Endothelial cell (in vitro differentiated cells): Measurements from ENCODE around the gene AMY2B. TPM values are rescaled to one million over a fixed set of nuclear protein-coding genes. Genes with fewer than 3 reads are reported as not detected.

Experiments used
- DNase-seq: peaks from one replicate; pipeline ENCODE4 v3.0.0; 2021; ENCODE audit warnings: low spot score
- H3K27ac Mint-ChIP-seq: one replicate; pipeline ENCODE4 v1.8.0; 2021; ENCODE audit warnings: mixed read lengths, inconsistent platforms; ENCODE audit not compliant: unreplicated experiment
- H3K27me3 Mint-ChIP-seq: one replicate; pipeline ENCODE4 v1.8.0; 2021; ENCODE audit warnings: mild to moderate bottlenecking, moderate library complexity, mixed read lengths, inconsistent platforms; ENCODE audit not compliant: unreplicated experiment
- H3K36me3 Mint-ChIP-seq: one replicate; pipeline ENCODE4 v1.8.0; 2021; ENCODE audit warnings: mild to moderate bottlenecking, low read depth, mixed read lengths, inconsistent platforms; ENCODE audit not compliant: unreplicated experiment
- H3K4me1 Mint-ChIP-seq: one replicate; pipeline ENCODE4 v1.8.0; 2021; ENCODE audit warnings: mild to moderate bottlenecking, mixed read lengths, inconsistent platforms; ENCODE audit not compliant: unreplicated experiment
- H3K4me3 Mint-ChIP-seq: one replicate; pipeline ENCODE4 v1.8.0; 2021; ENCODE audit warnings: mild to moderate bottlenecking, mixed read lengths, inconsistent platforms; ENCODE audit not compliant: unreplicated experiment
- H3K9me3 Mint-ChIP-seq: one replicate; pipeline ENCODE4 v1.8.0; 2021; ENCODE audit warnings: mixed read lengths, inconsistent platforms; ENCODE audit not compliant: unreplicated experiment
- CTCF ChIP-seq: fragments of 200-600 bp; sonication (generic); IDR thresholded peaks from one replicate; pipeline ENCODE4 v1.5.0; 2021; ENCODE audit warnings: antibody characterized with exemption; ENCODE audit not compliant: unreplicated experiment
- total RNA-seq: library from RNA; stranded (reverse); fragmentation: NEBNext Ultra II Directional; extraction: Animal tissue kit (Norgen Biotek cat#: 25700); gene quantifications from one replicate; pipeline ENCODE4 v1.2.1, GENCODE V29; 2021; ENCODE audit not compliant: unreplicated experiment

Gene AMY2B
- total RNA-seq, 1 donor from 2014 or later: 3.4 TPM

DNA sequence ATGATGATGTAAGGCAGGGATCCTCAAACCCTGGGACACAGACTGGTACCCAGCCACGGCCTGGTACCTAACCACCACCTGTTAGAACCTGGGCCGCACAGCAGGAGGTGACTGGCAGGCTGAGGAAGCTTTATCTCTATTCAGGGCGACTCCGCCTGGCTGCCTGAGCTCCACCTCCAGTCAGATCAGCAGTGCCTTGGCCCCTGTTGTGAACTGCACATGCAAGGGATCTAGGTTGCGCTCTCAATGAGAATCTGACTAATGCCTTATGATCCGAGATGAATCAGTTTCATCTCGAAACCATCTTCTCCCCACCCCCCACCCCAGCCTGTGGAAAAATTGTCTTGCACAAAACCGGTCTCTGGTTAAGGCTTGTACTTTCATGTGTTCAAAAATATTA, 41.6 kb upstream of the AMY2B start:
- no peak for TF ChIP-seq CTCF
- no peaks in the 10 kb centered on the region for H3K9me3 Mint-ChIP-seq
- no peak overlapping the region for H3K4me3 Mint-ChIP-seq
- H3K36me3 Mint-ChIP-seq: peaks cover 5% of the 10 kb centered on the region
- H3K27me3 Mint-ChIP-seq: peaks cover 9% of the 10 kb centered on the region
- H3K4me1 Mint-ChIP-seq: peaks cover 15% of the 10 kb centered on the region
- no peak for DNase-seq
- no peak overlapping the region for H3K27ac Mint-ChIP-seq

DNA sequence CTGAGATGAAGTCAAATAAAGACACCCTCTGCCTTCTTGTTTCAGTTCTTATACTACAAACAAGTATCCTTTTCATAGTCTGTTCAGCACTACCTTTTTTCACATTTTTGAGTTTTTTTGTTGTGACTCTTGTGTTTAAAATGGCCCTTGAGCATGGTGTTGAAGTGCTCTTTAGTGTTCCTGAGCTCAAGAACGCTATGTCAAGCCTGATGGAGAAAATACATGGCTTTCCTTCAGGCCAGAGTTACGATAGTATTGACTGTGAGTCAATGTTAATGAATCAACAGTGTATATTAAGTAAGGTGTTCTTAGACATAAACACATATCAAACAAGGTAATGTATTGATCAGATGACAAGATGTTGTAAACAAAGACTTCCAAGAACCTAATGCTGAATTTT, 33.2 kb upstream of the AMY2B start:
- peaks cover 3% of the 10 kb centered on the region for H3K36me3 Mint-ChIP-seq
- TF ChIP-seq CTCF: no peak
- no peak overlapping the region for H3K27ac Mint-ChIP-seq
- no peaks in the 10 kb centered on the region for H3K27me3 Mint-ChIP-seq
- no peaks in the 10 kb centered on the region for H3K4me1 Mint-ChIP-seq
- no peak overlapping the region for H3K4me3 Mint-ChIP-seq
- DNase-seq: no peak
- H3K9me3 Mint-ChIP-seq: no peaks in the 10 kb centered on the region

DNA sequence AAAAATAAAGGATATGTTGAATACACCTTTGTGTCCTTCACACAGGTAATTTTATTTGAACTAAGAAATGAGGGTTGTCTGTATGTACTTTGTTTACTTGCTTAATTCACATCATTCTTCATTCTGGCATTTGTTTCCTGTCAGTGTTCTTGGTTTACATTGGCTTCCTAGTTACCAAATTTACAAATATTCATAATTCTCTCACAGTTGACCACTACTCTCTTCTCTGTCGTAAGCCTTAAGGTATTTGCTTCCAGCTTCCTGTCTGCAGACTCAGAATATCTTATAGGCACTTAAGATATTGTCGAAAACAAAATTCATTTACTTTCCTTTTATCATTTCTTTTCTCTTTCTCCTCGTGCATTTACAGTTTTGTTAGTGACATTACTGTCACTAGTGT, 30.0 kb upstream of the AMY2B start:
- H3K27me3 Mint-ChIP-seq: no peaks in the 10 kb centered on the region
- no peak overlapping the region for H3K4me3 Mint-ChIP-seq
- H3K36me3 Mint-ChIP-seq: peaks cover under 1% of the 10 kb centered on the region
- H3K27ac Mint-ChIP-seq: no peak overlapping the region
- H3K9me3 Mint-ChIP-seq: no peaks in the 10 kb centered on the region
- no peak for DNase-seq
- no peak for TF ChIP-seq CTCF
- no peaks in the 10 kb centered on the region for H3K4me1 Mint-ChIP-seq

DNA sequence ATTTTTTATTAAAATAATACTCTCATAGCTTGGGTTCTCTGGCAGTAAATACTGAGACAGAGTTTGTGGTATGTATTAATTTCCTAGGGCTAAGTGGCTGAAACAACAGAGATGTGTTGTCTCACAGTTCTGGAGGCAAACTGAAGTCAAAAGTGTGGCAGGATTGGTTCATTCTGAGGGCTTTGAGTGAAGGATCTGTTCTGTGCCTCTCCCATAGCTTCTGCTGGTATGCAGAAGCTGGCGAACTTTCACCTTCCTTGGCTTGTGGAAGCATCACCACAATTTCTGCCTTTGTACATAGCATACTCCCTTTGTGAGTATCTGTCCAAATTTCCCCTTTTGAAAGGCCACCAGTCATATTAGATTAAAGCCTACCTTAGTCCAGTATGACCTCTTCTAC, 24.9 kb upstream of the AMY2B start:
- H3K36me3 Mint-ChIP-seq: peaks cover 16% of the 10 kb centered on the region

DNA sequence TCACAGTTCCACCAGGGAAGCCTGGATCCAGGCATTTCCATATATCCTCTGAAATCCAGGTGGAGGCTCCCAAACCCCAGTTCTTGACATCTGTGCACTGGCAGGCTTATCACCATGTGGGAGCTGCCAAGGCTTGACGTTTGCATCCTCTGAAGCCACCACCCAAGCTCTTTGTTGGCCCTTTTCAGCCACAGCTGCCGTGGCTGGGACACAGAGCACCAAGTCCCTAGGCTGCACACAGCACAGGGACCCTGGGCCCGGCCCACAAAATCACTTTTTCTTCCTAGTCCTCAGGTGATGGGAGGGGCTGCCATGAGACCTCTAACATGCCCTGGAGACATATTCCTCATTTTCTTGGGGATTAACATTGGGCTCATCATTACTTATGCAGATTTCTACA, 23.5 kb upstream of the AMY2B start:
- TF ChIP-seq CTCF: no peak
- peaks cover 16% of the 10 kb centered on the region for H3K36me3 Mint-ChIP-seq
- no peaks in the 10 kb centered on the region for H3K9me3 Mint-ChIP-seq

More for the DNA sequence above, 24.9 kb upstream of the AMY2B start:
- Mint-ChIP-seq H3K4me1 (no peaks in the 10 kb centered on the region), H3K4me3 (no peak overlapping the region), H3K27ac (no peak overlapping the region), H3K27me3 (no peaks in the 10 kb centered on the region), H3K9me3 (no peaks in the 10 kb centered on the region)
- DNase-seq: no peak
- no peak for TF ChIP-seq CTCF

More for the DNA sequence above, 23.5 kb upstream of the AMY2B start:
- Mint-ChIP-seq H3K4me3 (no peak overlapping the region), H3K27me3 (no peaks in the 10 kb centered on the region), H3K4me1 (no peaks in the 10 kb centered on the region), H3K27ac (no peak overlapping the region)
- no peak for DNase-seq
